Effector memory CD8-positive, alpha-beta T cell (primary cell): ENCODE results near the gene CSPG5.

Experiments used
- ATAC-seq: fragments of 150-1000 bp; cut with Tn5 transposase; replicated peaks from 2 replicates; pipeline ENCODE4 v1.10.0; 2021; ENCODE audit warnings: mild to moderate bottlenecking, moderate library complexity
- DNase-seq, 3 experiments: peaks; one replicate each; pipeline ENCODE4 v3.0.0; 2021
- H3K27ac Mint-ChIP-seq, 2 donors: one replicate each; pipeline ENCODE4 v1.8.0; 2022; ENCODE audit warnings: mild to moderate bottlenecking in 2 of 2, mixed read lengths in 2 of 2, moderate library complexity in 2 of 2
- H3K27me3 Mint-ChIP-seq, 2 donors: one replicate each; pipeline ENCODE4 v1.8.0; 2022; ENCODE audit warnings: mixed read lengths in 2 of 2
- H3K36me3 Mint-ChIP-seq: one replicate; pipeline ENCODE4 v1.8.0; 2022; ENCODE audit warnings: mild to moderate bottlenecking, moderate library complexity, mixed read lengths; ENCODE audit not compliant: insufficient read depth
- H3K4me1 Mint-ChIP-seq, 2 donors: one replicate each; pipeline ENCODE4 v1.8.0; 2022; ENCODE audit warnings: low read depth in 2 of 2, mixed read lengths in 2 of 2
- H3K4me3 Mint-ChIP-seq, 2 donors: one replicate each; pipeline ENCODE4 v1.8.0; 2022; ENCODE audit warnings: mild to moderate bottlenecking in 2 of 2, mixed read lengths in 2 of 2, moderate library complexity in 2 of 2
- H3K9me3 Mint-ChIP-seq, 2 donors: one replicate each; pipeline ENCODE4 v1.8.0; 2022; ENCODE audit warnings: mixed read lengths in 2 of 2

Gene CSPG5

GRCh38 chr3:47515864-47516319 lies 62.8 kb downstream of the CSPG5 start:
- H3K27me3 Mint-ChIP-seq, result peaks cover 0 to 2% of the 10 kb centered on the region in 2 donors
- DNase-seq, result no peak
- peaks cover 15% of the 10 kb centered on the region for H3K36me3 Mint-ChIP-seq
- H3K4me1 Mint-ChIP-seq, result peaks cover 11 to 14% of the 10 kb centered on the region in 2 donors
- no peak overlapping the region for H3K27ac Mint-ChIP-seq
- ATAC-seq, result no peak
- peak overlapping the region in 1 of 2 donors; percentile 3 for H3K4me3 Mint-ChIP-seq
- no peaks in the 10 kb centered on the region for H3K9me3 Mint-ChIP-seq

DNA sequence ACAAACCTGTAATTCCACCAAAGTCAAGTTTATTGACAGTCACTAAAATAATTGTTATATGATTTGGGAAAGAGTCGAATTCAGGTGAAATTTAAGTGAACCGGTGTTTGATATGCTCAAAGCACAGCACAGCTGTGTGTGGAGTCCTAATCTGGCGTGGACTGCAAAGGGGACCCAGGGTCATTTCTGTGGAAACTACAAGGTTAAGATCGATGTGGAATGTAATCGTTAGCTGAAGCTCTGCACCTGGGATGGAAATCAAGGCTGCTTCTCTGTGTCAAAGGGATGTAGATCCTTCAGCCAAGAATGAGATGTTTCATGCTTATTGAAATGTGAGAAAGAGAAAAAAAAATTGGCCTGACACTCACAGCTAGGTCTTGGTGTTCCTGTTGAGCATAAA lies 63.6 kb downstream of the CSPG5 start:
- ATAC-seq, result no peak
- Mint-ChIP-seq H3K36me3 (peaks cover 22% of the 10 kb centered on the region), H3K4me3 (peak overlapping the region; percentile 50 to 77), H3K4me1 (peaks cover 11 to 14% of the 10 kb centered on the region in 2 donors), H3K27me3 (no peaks in the 10 kb centered on the region), H3K9me3 (no peaks in the 10 kb centered on the region), H3K27ac (peak overlapping the region in 1 of 2 donors; percentile 62)
- DNase-seq, result no peak

- Mint-ChIP-seq H3K27me3 (no peaks in the 10 kb centered on the region), H3K36me3 (peaks cover 36% of the 10 kb centered on the region), H3K4me3 (peak within 1 kb of the TSS; percentile 96 to 97), H3K4me1 (peaks cover 14% of the 10 kb centered on the region in 2 donors), H3K9me3 (no peaks in the 10 kb centered on the region), H3K27ac (peak within 1 kb of the TSS; percentile 95 to 99)
- ATAC-seq (peak; percentile 93), DNase-seq (peak; percentile 95 to 96 (median 96))
Observed at GRCh38 chr3:47513125-47513929, 65.3 kb downstream of the CSPG5 start, which contains the start of gene ELP6. TSS of gene ELP6 (minus strand) at chr3:47513712. CDS start at chr3:47513590, 122 bp downstream.

- peak in 1 of 3 experiments; percentile 16 for DNase-seq
- peak; percentile 3 for ATAC-seq
- Mint-ChIP-seq H3K27me3 (no peaks in the 10 kb centered on the region), H3K4me1 (peaks cover 14% of the 10 kb centered on the region in 2 donors), H3K9me3 (no peaks in the 10 kb centered on the region), H3K4me3 (peak overlapping the region; percentile 96 to 97), H3K36me3 (peaks cover 39% of the 10 kb centered on the region), H3K27ac (peak overlapping the region; percentile 95 to 99)
Observed at GRCh38 chr3:47512416-47513124, 66.1 kb downstream of the CSPG5 start.
